K562 (cell line): ENCODE results near the gene MPG. TPM values are rescaled to one million over a fixed set of nuclear protein-coding genes. Genes with fewer than 3 reads are reported as not detected.

Source experiments
- CREM ChIP-seq: IDR thresholded peaks from 2 replicates; pipeline ENCODE4 v1.6.1; 2014; ENCODE audit warnings: antibody characterized with exemption, low read depth
- DLX4 ChIP-seq: fragments of 250-450 bp; sonication (Bioruptor Pico); IDR thresholded peaks from 2 replicates; pipeline ENCODE4 v1.6.1; 2021; ENCODE audit warnings: mild to moderate bottlenecking
- E2F6 ChIP-seq, 2 experiments: IDR thresholded peaks; 2 replicates each; pipeline ENCODE4 v1.6.1; 2011; ENCODE audit warnings: borderline replicate concordance in 1 of 2, control low read depth in 1 of 2, low read depth in 1 of 2, low read length in 1 of 2, mild to moderate bottlenecking in 1 of 2, mixed read lengths in 1 of 2, moderate library complexity in 1 of 2; ENCODE audit not compliant: insufficient read depth in 1 of 2, insufficient read length in 1 of 2, poor library complexity in 1 of 2, severe bottlenecking in 1 of 2; ENCODE audit errors: extremely low read depth in 1 of 2
- GTF2E2 ChIP-seq: fragments of 200-800 bp; sonication (Bioruptor generic); IDR thresholded peaks from 2 replicates; pipeline ENCODE4 v1.6.1; 2016; ENCODE audit warnings: missing genetic modification characterization, missing compliant biosample characterization
- HDAC1 ChIP-seq, 2 experiments: fragments of 450-650 bp; IDR thresholded peaks; 2 replicates each; pipeline ENCODE4 v1.6.1; 2016 to 2017; ENCODE audit warnings: inconsistent platforms in 1 of 2, mild to moderate bottlenecking in 1 of 2, moderate library complexity in 1 of 2
- MYC ChIP-seq, 2 experiments: fragments of 250-450 bp in 1 of 2; sonication (Bioruptor Pico) in 1 of 2; IDR thresholded peaks; 2 replicates each; pipeline versions ENCODE4 v1.5.1 to v1.6.1; 2012 to 2021; ENCODE audit warnings: low read depth in 2 of 2, borderline replicate concordance in 1 of 2, improper control_type of control experiment in 1 of 2, low read length in 1 of 2, mild to moderate bottlenecking in 1 of 2, moderate library complexity in 1 of 2
- MYNN ChIP-seq, 2 experiments: sonication (generic); formaldehyde crosslinking in 1 of 2; IDR thresholded peaks; 2 replicates each; pipeline versions ENCODE4 v1.5.0 to v1.6.1; 2016 to 2020; ENCODE audit warnings: antibody characterized with exemption in 1 of 2, missing genetic modification reagents in 1 of 2
- NR4A1 ChIP-seq, 2 experiments: fragments of 250-450 bp in 1 of 2; fragments of 450-650 bp in 1 of 2; sonication (Bioruptor Pico) in 1 of 2; IDR thresholded peaks; 2 replicates each; pipeline versions ENCODE4 v1.4.0 to v1.6.1; 2016 to 2020; ENCODE audit warnings: mild to moderate bottlenecking in 2 of 2, missing compliant biosample characterization in 1 of 2, missing genetic modification characterization in 1 of 2, moderate library complexity in 1 of 2
- POLR2A ChIP-seq: fragments of 450-650 bp; conservative IDR thresholded peaks from 2 replicates; pipeline ENCODE4 v1.6.1; 2016
- SIN3A ChIP-seq, 2 experiments: fragments of 150-350 bp in 1 of 2; IDR thresholded peaks; 2 replicates each; pipeline ENCODE4 v1.6.1; 2011 to 2016; ENCODE audit warnings: borderline replicate concordance in 2 of 2, low read depth in 2 of 2, low read length in 2 of 2, mild to moderate bottlenecking in 2 of 2, moderate library complexity in 2 of 2; ENCODE audit not compliant: control insufficient read depth in 1 of 2
- TFAP4 ChIP-seq: sonication (generic); formaldehyde crosslinking; IDR thresholded peaks from 2 replicates; pipeline ENCODE4 v1.8.0; 2022; ENCODE audit warnings: missing genetic modification reagents, mild to moderate bottlenecking, moderate library complexity, borderline replicate concordance
- polyA plus RNA-seq, 8 experiments: library from polyadenylated mRNA; depleted of rRNA in 4 of 8; stranded (reverse) in 5 of 8; unstranded in 3 of 8; fragments of >200 nt; fragmentation: Nextera tagmentation in 2 of 8; fragmentation: Illumina TruSeq in 1 of 8; extraction: Ambion mirVana in 2 of 8; extraction: Trizol in 1 of 8; gene quantifications; 2 replicates each; pipeline versions ENCODE4 v1.2.1 to v1.2.3, GENCODE V29; 2011 to 2014; ENCODE audit warnings: inconsistent platforms in 1 of 8, missing spikeins in 1 of 8
- total RNA-seq, 7 experiments: library from RNA; depleted of rRNA in 6 of 7; stranded (reverse); fragments of >200 nt in 6 of 7; fragmentation: Illumina TruSeq in 2 of 7; extraction: Trizol in 2 of 7; gene quantifications; 2 replicates each; pipeline versions ENCODE4 v1.2.1 to v1.2.3, GENCODE V29; 2011 to 2021; ENCODE audit warnings: low replicate concordance in 1 of 7

MPG gene
- total and polyA plus RNA-seq, 9 of the 15 experiments (the other 6 are each of a cell fraction or from before 2014, with no cell fraction given) = 0.42 to 226 (median 36.2) TPM

DNA sequence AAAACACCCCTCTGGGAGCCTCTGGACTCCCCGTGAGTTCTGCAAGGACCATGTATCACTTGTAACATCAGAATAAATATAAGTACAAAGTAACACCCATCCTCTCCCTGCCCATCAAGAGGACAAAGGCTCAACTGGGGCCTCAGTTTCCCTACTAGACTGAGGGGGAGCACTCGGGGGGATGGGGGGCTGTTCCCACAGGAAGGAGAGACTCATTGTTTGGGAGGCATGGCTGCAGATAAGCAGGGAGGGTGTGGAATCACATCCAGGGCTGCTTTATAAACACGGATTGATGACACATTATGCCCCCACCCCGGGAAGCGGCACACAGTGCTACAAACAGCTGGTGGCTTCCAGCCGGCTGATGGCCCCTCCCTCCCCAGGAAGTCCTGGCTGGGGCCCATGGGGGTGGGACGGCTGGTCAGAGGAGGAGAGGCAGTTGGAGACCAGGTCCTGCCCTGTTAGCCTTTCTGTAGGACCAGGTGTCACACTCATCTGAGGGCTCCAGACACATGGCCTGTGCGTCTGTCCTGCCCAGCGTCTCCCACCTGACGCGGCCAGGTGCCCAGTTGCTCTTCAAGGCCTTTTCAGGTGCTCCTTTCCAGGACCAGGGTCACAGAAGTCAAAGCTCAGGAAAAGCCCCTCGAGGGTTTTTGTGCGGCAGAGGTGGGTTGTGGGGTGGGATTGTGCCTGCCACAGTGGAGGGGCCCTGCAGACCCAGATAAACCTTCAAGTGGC lies 1.3 kb upstream of the MPG start (continued):
- TF ChIP-seq POLR2A (peak; percentile 40; the same call in 1 of the 2 replicates), TFAP4 (CRISPR knock-in tag) (peak; percentile 96), DLX4 (no peak), SIN3A (IDR thresholded peaks at IDR 0.05; ENCODE audit: borderline replicate concordance in 2 of 2, control insufficient read depth in 1 of 2, low read depth in 2 of 2, low read length in 2 of 2) (peak; percentile 83 to 95; a peak in 3 of 4 replicates), NR4A1 (CRISPR knock-in tag; IDR thresholded peaks at IDR 0.05) (0 out of 2 replicates have a peak, but pooled peaks have one; percentile 53), NR4A1 (tag; IDR thresholded peaks at IDR 0.05) (no peak), MYC (IDR thresholded peaks at IDR 0.05; ENCODE audit: low read depth, low read length) (peak; percentile 8; the same call in 1 of the 2 replicates), MYC (CRISPR knock-in tag; IDR thresholded peaks at IDR 0.05; ENCODE audit: borderline replicate concordance, low read depth) (no peak), HDAC1 (IDR thresholded peaks at IDR 0.05) (peak in 1 of 2 experiments; percentile 49; a peak in 2 of 4 replicates), E2F6 (IDR thresholded peaks at IDR 0.05; ENCODE audit: borderline replicate concordance in 1 of 2, extremely low read depth in 1 of 2, insufficient read depth in 1 of 2, insufficient read length in 1 of 2, low read depth in 1 of 2, low read length in 1 of 2, poor library complexity in 1 of 2, severe bottlenecking in 1 of 2) (peak in 1 of 2 experiments; percentile 29), CREM (peak; percentile 50; the same call in 1 of the 2 replicates), GTF2E2 (tag) (0 out of 2 replicates have a peak, but pooled peaks have one; percentile 42), MYNN (IDR thresholded peaks at IDR 0.05) (peak; percentile 54; the same call in 1 of the 2 replicates), MYNN (CRISPR knock-in tag; IDR thresholded peaks at IDR 0.05) (no peak)
- TF ChIP-seq, all 486 proteins: peak for 51
